Fibroblast of the conjunctiva (primary cell): ENCODE measurements around the gene ZFHX3.

ENCODE experiments used
- DNase-seq: peaks from one replicate; pipeline ENCODE4 v3.0.0-alpha.2; 2010; ENCODE audit warnings: low read depth

Gene ZFHX3

DNA sequence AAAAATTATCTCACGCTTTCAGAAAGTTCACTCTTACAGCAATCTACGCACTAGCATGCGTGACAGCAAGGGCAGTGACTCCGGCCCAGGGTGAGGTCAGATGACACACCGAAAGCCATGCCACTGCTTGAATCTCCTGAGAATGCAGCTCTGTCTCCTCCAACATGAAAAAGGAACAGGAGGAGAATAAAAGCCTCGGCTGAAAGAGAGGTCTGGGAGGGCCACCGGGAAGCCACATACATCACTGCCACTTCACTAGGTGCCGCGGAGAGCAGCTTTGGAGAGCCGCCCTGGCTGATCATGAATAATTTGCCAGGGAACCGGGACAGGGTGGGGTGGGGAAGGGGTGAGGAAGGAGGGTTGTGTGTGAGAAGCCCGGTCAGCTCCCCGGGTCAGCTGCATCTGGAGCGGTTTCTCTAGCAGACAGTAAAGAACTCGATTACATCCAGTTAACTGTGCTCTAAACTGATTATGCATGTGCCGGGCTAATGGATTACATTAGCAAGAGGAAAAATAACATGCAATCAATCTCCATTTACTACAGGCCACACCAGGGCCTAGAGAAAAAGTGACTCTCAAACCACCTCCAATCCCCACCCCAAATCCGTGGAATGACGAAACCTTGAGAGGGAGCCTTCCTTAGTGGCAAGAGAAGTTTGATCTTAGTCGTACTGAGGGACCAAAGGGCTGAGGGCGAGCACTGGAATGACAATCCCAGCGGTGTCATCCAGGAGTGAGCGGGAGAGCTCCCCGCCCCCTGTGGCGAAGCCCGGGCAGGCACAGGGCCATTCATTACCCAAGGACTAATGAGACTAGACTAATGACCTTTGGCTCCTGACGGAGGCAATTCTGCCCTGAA lies 100.3 kb downstream of the ZFHX3 start:
- no peak for DNase-seq

GRCh38 chr16:72946474-72947194 lies 101.3 kb downstream of the ZFHX3 start:
- no peak for DNase-seq

DNA sequence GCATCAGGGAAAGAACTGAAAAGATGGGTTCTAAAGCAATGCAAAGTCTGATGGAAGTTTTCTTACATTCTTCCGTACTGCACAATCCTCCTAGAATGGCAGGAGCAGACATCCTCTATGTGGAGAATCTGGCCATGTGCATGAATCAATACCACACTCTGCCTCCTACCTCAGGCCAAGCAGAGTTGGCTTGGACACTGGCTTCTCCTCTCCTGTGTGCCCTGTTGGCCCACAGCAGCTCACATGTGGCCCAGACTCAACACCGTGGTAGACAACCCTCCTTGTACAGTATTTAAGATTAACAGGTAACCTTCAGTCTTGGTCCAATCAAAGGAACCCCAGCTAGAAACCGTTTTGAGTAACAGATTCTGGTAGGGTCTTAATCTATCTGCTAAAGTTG lies 101.9 kb downstream of the ZFHX3 start:
- DNase-seq: no peak

DNA sequence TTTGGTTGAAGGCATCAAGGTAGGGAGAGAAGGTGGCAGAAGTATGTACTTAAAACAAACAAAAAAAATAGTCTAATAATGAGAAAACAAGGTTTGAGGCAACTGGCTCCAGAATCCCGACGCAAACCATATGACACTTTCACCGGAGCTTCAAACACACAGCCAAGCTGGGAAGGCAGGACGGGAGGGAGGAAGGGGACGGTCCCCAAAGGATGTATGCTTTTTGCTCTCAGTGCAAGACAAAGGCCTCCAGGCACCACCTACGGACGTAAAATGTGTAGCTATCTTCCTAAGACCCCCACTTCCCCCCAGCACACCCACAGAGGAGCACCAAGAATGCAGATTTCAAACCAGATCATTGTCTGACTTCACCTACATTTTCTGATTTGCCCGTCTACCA lies 102.3 kb downstream of the ZFHX3 start:
- no peak for DNase-seq

GRCh38 chr16:72944757-72945485 lies 103.0 kb downstream of the ZFHX3 start:
- DNase-seq: no peak

GRCh38 chr16:72942021-72942420 lies 105.9 kb downstream of the ZFHX3 start:
- no peak for DNase-seq

- DNase-seq: no peak
These were observed 107.0 kb downstream of the ZFHX3 start for GRCh38 chr16:72940886-72941285.

DNA sequence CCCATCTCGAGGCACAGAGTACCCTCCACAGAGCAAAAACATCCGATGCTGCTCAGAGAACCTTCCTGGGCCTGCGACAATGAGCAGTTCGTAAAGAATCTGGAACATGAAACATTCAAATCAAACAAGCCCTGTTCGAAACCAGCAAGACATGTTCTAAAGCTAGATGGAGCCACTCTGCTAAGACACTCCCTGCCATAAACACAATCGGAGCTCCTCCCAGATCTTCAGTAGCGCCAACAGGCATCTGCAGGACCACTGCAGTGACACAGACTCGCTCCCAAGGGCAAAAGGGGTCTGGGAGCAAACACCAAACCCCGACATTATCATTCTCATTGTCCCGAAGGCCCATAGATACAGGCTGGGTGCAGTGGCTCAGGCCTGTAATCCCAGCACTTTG lies 108.7 kb downstream of the ZFHX3 start:
- DNase-seq: no peak

DNA sequence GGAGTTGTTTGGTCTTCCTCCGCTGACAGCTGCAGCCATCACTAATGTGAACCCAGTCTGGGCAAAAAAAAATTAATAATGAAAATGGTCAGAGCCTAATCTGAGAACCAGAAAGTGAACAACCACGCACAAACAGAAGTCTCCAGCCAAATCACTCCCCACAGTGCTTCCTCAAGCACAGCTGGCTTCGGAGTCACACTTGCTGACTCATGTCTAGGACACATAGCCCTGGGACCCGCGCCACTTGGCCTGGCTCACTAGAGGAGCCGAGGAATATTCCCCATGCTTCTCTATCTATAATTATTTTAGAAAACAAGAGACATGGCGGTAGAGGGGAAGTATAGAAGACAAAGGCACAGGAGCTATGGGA lies 109.1 kb downstream of the ZFHX3 start:
- DNase-seq: peak; percentile 65

DNA sequence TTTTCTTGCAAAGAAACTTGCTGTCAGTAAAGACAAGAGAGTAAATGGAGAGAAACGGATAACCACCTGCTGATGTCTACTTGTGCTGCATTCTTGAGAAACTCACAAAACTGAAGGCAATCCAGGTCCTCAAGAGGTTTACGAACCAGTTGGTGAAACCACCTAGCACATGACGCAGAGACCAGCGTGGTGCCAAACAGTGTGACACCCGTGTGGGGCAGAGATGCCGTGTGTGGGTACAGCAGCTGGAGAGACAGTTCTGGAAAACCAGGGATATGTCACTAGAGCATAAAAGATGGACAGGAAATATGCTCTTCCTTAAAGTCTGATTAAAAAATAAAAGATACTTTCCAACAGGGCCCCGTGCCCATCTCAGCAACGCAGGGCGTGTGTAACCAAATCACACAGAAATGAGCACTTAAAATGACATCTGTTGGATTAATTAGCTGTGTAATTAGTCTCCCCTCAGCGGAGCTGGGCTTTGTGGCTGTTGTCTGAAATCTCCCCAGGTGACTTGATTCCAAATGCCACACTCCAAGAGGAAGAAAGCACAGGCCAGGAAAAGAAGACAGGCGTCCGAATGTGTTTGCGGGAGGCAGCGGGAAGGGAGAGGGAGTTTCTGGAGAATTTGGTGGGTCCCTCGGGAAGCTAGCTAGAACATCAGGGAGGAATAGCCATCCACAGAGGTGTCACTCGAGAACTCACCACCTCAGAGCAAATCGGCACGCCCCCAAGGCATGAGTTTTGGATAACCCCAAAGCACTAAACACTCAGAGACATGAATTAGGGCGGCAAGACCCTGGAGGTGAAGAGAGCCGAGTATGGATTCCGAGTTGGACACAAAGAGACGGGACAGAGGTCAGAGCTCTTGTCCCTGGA lies 109.8 kb downstream of the ZFHX3 start:
- DNase-seq: no peak

- DNase-seq: no peak
These were observed 110.6 kb downstream of the ZFHX3 start for GRCh38 chr16:72937360-72937759.

DNA sequence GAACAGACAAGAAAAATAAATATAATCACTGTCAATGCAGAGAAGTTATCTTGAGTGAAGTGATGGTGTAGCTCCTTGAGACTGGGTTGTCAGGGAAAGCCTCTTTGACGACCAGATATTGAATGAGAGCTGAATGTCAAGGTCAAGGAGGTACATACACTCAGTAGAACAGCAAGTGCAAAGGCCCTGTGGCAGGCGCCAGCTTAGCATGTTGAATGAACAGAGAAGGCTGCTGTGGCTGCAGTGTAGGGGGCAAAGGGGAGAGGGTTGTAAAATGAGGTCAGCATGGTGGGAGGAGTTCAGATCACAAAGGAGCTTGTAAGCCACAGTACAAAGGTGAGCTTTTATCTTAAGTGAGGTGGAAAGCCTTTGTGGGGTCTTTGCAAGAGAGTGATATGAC lies 111.5 kb downstream of the ZFHX3 start:
- DNase-seq: no peak

- DNase-seq: no peak
These were observed 112.0 kb downstream of the ZFHX3 start for GRCh38 chr16:72935896-72936295.

GRCh38 chr16:72934636-72935403 lies 113.1 kb downstream of the ZFHX3 start:
- DNase-seq: peak; percentile 63

DNA sequence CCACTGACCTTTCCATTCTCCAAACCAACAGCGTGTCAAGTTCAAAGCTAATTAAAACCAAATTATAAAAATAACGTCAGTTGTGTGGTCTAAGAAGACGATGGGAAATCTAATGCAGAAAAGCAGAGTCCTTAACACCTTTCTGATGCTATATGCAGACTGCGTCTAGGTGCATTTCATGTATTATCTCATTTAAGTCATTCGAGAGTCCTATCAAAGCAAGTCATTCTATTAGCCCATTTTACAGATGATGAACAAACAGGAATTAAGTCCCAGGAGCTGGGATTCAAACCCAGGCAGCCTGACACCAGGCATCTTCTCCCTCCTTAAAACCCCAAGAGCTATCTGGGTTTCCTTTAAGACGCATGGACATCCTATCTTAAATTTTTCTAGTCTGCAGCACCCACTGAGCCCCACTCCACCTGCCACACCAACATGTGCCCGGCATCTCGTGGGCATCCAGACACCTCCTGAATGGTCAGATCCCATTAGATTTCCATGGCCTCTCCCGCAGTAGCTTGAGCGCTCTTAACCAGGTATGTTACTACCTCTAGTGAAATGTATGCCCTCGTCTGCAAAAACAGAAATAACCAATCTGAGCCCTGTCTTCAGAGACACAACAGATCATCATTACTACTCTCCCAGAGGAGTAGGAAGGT lies 115.1 kb downstream of the ZFHX3 start:
- no peak for DNase-seq

GRCh38 chr16:72932050-72932449 lies 115.9 kb downstream of the ZFHX3 start:
- no peak for DNase-seq

DNA sequence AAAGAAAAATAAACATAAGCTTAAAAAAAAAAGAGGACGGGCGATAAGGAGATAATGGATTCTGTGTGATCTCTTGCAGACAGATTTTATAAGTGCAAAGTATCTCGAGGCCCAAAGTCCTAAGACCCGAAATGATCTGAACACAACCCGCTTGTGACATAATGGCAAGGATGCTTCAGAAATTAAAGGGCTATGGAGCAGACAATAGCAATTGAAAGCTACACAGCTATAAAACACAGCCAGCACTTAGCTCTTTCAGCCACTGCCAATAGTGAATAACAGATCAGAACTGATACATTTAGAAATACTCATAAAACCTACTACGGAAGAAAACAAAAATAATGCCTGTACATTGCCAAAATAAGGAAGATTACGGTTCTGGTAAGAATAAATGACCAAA lies 117.5 kb downstream of the ZFHX3 start:
- DNase-seq: no peak

DNA sequence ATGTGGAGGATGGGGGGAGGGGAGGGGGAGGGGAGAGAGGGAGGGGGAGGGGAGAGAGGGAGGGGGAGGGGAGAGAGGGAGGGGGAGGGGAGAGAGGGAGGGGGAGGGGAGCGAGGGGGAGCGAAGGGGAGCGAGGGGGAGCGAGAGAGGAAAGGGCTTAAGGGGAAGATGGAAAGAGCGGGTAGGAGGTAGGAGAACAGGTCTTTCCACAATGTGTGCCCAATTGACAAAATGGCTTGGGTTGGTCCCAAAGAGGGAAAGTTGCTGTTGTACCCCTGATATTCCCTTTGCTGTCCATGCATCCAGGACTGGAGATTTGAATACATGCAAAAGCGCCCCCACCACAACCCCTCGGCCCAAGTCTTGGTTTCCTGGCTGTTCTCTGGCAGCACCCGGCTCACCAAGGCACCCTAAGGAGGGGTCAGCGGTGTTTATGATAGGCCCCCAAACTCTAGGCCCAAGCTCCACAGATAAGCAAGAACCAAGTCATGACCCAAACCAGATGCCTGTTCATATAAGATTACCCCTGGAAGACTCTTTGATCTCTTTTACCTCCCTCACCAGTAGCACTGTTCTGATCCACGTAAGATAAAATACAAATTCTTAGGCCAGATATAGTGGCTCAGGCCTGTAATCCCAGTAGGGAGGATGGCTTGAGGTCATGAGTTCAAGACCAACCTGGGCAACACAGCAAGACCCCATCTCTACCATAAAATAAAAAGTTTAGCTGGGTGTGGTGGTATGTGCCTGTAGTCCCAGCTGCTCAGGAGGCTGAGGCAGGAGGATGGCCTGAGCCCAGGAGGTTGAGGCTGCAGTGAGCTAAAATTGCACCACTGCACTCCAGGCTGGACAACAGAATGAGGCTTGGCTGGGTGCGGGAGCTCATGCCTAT lies 119.6 kb downstream of the ZFHX3 start:
- no peak for DNase-seq
